AG04449 (cell line): ENCODE data around the gene CCDC80.

Experiments
- CTCF ChIA-PET: fragments of 350-600 bp; formaldehyde crosslinking; extraction: SDS; loops from one replicate; lab custom pipeline; 2021; ENCODE audit warnings: antibody characterized with exemption; lab: Yijun Ruan, JAX
- POLR2A ChIA-PET: fragments of 400-600, 350-600 bp; formaldehyde crosslinking; extraction: SDS; loops from one replicate; lab custom pipeline; 2020; ENCODE audit warnings: antibody characterized with exemption, inconsistent platforms; lab: Yijun Ruan, JAX
- DNase-seq: peaks from one replicate; pipeline ENCODE4 v3.0.0-alpha.2; 2010; ENCODE audit warnings: low read depth, low spot score
- H3K4me3 ChIP-seq: 2 replicates; pipeline ENCODE4 v1.5.1; 2011; ENCODE audit warnings: low read depth, mild to moderate bottlenecking, control low read depth, low read length
- CTCF ChIP-seq: IDR thresholded peaks from one replicate; pipeline ENCODE4 v1.5.1; 2011; ENCODE audit warnings: mild to moderate bottlenecking, moderate library complexity, low read length, control low read depth, inconsistent platforms; ENCODE audit not compliant: insufficient read depth; ENCODE audit errors: missing control alignments

Gene CCDC80

GRCh38 chr3:112654492-112654891 is 13.5 kb upstream of the CCDC80 start:
- POLR2A ChIA-PET, result interaction anchor here (0.7 to 2.5 kb wide), 15 partner anchors 12 to 159 kb away, joined by 3 to 18 read pairs (median 6); no protein-coding TSS in a partner anchor
- TF ChIP-seq CTCF, result no peak
- H3K4me3 ChIP-seq, result no peak overlapping the region
- DNase-seq, result no peak
- CTCF ChIA-PET, result interaction anchor here (1.0 to 5.3 kb wide), 9 partner anchors 9 to 160 kb away, joined by 3 to 28 read pairs (median 5); no protein-coding TSS in a partner anchor

GRCh38 chr3:112653881-112654300 is 12.9 kb upstream of the CCDC80 start:
- no peak for TF ChIP-seq CTCF
- peak; percentile 86 for DNase-seq
- ChIA-PET CTCF (interaction anchor here (1.0 to 5.3 kb wide), 11 partner anchors 11 to 325 kb away, joined by 3 to 28 read pairs (median 5); no protein-coding TSS in a partner anchor), POLR2A (interaction anchor here (0.8 to 2.5 kb wide), 15 partner anchors 11 to 160 kb away, joined by 3 to 18 read pairs (median 6); no protein-coding TSS in a partner anchor)
- H3K4me3 ChIP-seq, result no peak overlapping the region; the same call in 1 of the 2 replicates

GRCh38 chr3:112653209-112653871 is 12.4 kb upstream of the CCDC80 start:
- POLR2A ChIA-PET, result interaction anchor here (0.8 to 2.5 kb wide), 15 partner anchors 11 to 160 kb away, joined by 3 to 18 read pairs (median 6); no protein-coding TSS in a partner anchor
- CTCF ChIA-PET, result interaction anchor here (1.0 to 5.3 kb wide), 10 partner anchors 10 to 326 kb away, joined by 3 to 28 read pairs (median 4); no protein-coding TSS in a partner anchor
- TF ChIP-seq CTCF, result no peak
- H3K4me3 ChIP-seq, result no peak overlapping the region
- peak; percentile 98 for DNase-seq

- no peak for TF ChIP-seq CTCF
- DNase-seq, result peak; percentile 90
- CTCF ChIA-PET, result interaction anchor here (0.9 to 5.3 kb wide), 7 partner anchors 9 to 328 kb away, joined by 3 to 28 read pairs (median 5); no protein-coding TSS in a partner anchor
- POLR2A ChIA-PET, result interaction anchor here (0.7 to 2.9 kb wide), 8 partner anchors 9 to 241 kb away, joined by 3 to 10 read pairs (median 6); partner anchors contain the start of gene CCDC80
- H3K4me3 ChIP-seq, result no peak overlapping the region
These were observed 10.6 kb upstream of the CCDC80 start for GRCh38 chr3:112651516-112651915.

- no peak for TF ChIP-seq CTCF
- ChIA-PET POLR2A (interaction anchor here (0.7 to 2.9 kb wide), 7 partner anchors 9 to 241 kb away, joined by 3 to 10 read pairs (median 7); partner anchors contain the start of gene CCDC80), CTCF (interaction anchor here (0.9 to 5.3 kb wide), 7 partner anchors 9 to 328 kb away, joined by 3 to 28 read pairs (median 5); no protein-coding TSS in a partner anchor)
- DNase-seq, result no peak
- H3K4me3 ChIP-seq, result no peak overlapping the region
These were observed 10.1 kb upstream of the CCDC80 start for GRCh38 chr3:112651071-112651470.

GRCh38 chr3:112650482-112650881 is 9.5 kb upstream of the CCDC80 start:
- ChIA-PET POLR2A (interaction anchor here (1.1 to 2.9 kb wide), 4 partner anchors 26 to 136 kb away, joined by 6 to 10 read pairs (median 6); no protein-coding TSS in a partner anchor), CTCF (interaction anchor here (1.0 to 5.3 kb wide), 4 partner anchors 35 to 329 kb away, joined by 3 to 28 read pairs (median 6); no protein-coding TSS in a partner anchor)
- no peak overlapping the region for H3K4me3 ChIP-seq
- TF ChIP-seq CTCF, result no peak
- DNase-seq, result no peak
